GM03348 (cell line): Measurements from ENCODE around the gene ALOX5AP.

Experiments
- DNase-seq: peaks from one replicate; pipeline ENCODE4 v3.0.0; 2012; ENCODE audit warnings: low spot score

The ALOX5AP gene

GRCh38 chr13:30762643-30763042, 27.3 kb downstream of the ALOX5AP start:
- DNase-seq = no peak

- no peak for DNase-seq
Measured at GRCh38 chr13:30763786-30764413, 28.6 kb downstream of the ALOX5AP start.

- no peak for DNase-seq
Measured at GRCh38 chr13:30766231-30766630, 30.9 kb downstream of the ALOX5AP start.

GRCh38 chr13:30770929-30771328, 35.6 kb downstream of the ALOX5AP start:
- no peak for DNase-seq

GRCh38 chr13:30773561-30773960, 38.2 kb downstream of the ALOX5AP start:
- DNase-seq = no peak

GRCh38 chr13:30774214-30774730, 38.9 kb downstream of the ALOX5AP start:
- no peak for DNase-seq

- DNase-seq = no peak
Measured at GRCh38 chr13:30776661-30777060, 41.3 kb downstream of the ALOX5AP start.

GRCh38 chr13:30779016-30779415, 43.7 kb downstream of the ALOX5AP start:
- DNase-seq = no peak

GRCh38 chr13:30779608-30780007, 44.3 kb downstream of the ALOX5AP start:
- no peak for DNase-seq

- no peak for DNase-seq
Measured at GRCh38 chr13:30780338-30780981, 45.1 kb downstream of the ALOX5AP start.

GRCh38 chr13:30785191-30785850, 50.0 kb downstream of the ALOX5AP start:
- DNase-seq = no peak

GRCh38 chr13:30786648-30787047, 51.3 kb downstream of the ALOX5AP start:
- DNase-seq = no peak

- peak; percentile 40 for DNase-seq
Measured at GRCh38 chr13:30787738-30788525, 52.6 kb downstream of the ALOX5AP start.

GRCh38 chr13:30789166-30789862, 54.0 kb downstream of the ALOX5AP start:
- no peak for DNase-seq

GRCh38 chr13:30790592-30790991, 55.2 kb downstream of the ALOX5AP start:
- no peak for DNase-seq

- peak; percentile 73 for DNase-seq
Measured at GRCh38 chr13:30791354-30792001, 56.1 kb downstream of the ALOX5AP start.

- peak; percentile 95 for DNase-seq
Measured at GRCh38 chr13:30792285-30793000, 57.1 kb downstream of the ALOX5AP start.

- peak; percentile 59 for DNase-seq
Measured at GRCh38 chr13:30796132-30796572, 60.8 kb downstream of the ALOX5AP start.

- DNase-seq = no peak
Measured at GRCh38 chr13:30796631-30797601, 61.6 kb downstream of the ALOX5AP start.
